PC-9 (cell line): ENCODE measurements around the gene MRPL41. TPM values are rescaled to one million over a fixed set of nuclear protein-coding genes. Genes with fewer than 3 reads are reported as not detected.
"Not testable (repeated sequence)": the region's sequence is repeated elsewhere in the genome, so short reads cannot be mapped to it uniquely, and the experiment has no call there.

Source experiments
- BruUV-seq: library from RNA; stranded (reverse); fragments of 400-500 nt; replicated peaks from 2 replicates; lab custom pipeline; 2021; lab: Mats Ljungman, UMichigan
- CTCF ChIA-PET: fragments of 300-600 bp; sonication (Branson Sonifier 250); formaldehyde crosslinking; loops from one replicate; lab custom pipeline; 2022; ENCODE audit warnings: antibody characterized with exemption; lab: Charles Lee
- POLR2A ChIA-PET: fragments of 300-600 bp; sonication (Branson Sonifier 250); formaldehyde crosslinking; loops from one replicate; lab custom pipeline; 2022; ENCODE audit warnings: antibody characterized with exemption; ENCODE audit not compliant: unreplicated experiment; lab: Charles Lee
- DNase-seq, 2 experiments: peaks; one replicate each; pipeline versions ENCODE4 v3.0.0 to v3.0.0-alpha.2; 2015 to 2022; ENCODE audit warnings: mixed read lengths in 1 of 2
- H2AFZ ChIP-seq: fragments of 200-600 bp; sonication (generic); 2 replicates; pipeline ENCODE4 v1.8.1; 2017; ENCODE audit warnings: antibody characterized with exemption
- H3F3A ChIP-seq: fragments of 200-600 bp; sonication (generic); 2 replicates; pipeline ENCODE4 v1.8.1; 2017; ENCODE audit warnings: antibody characterized with exemption, mild to moderate bottlenecking, low read depth; ENCODE audit not compliant: insufficient read depth
- H3K27ac ChIP-seq: fragments of 200-600 bp; sonication (generic); 2 replicates; pipeline ENCODE4 v1.6.1; 2016; ENCODE audit warnings: mixed run types
- H3K27me3 ChIP-seq: fragments of 200-600 bp; sonication (generic); 2 replicates; pipeline ENCODE4 v1.6.1; 2016; ENCODE audit warnings: low read depth, mixed run types; ENCODE audit not compliant: insufficient read depth
- H3K36me3 ChIP-seq: fragments of 200-600 bp; sonication (generic); 2 replicates; pipeline ENCODE4 v1.6.1; 2016; ENCODE audit warnings: low read depth, mixed run types
- H3K4me1 ChIP-seq: fragments of 200-600 bp; sonication (generic); replicated peaks from 2 replicates; pipeline ENCODE4 v1.6.1; 2016; ENCODE audit warnings: mixed run types; ENCODE audit not compliant: insufficient read depth
- H3K4me2 ChIP-seq: fragments of 200-600 bp; sonication (generic); 2 replicates; pipeline ENCODE4 v1.6.1; 2017; ENCODE audit warnings: mixed run types
- H3K4me3 ChIP-seq: fragments of 200-600 bp; sonication (generic); 2 replicates; pipeline ENCODE4 v1.6.1; 2016; ENCODE audit warnings: mixed run types
- H3K79me2 ChIP-seq: fragments of 200-600 bp; sonication (generic); 2 replicates; pipeline ENCODE4 v1.6.1; 2017; ENCODE audit warnings: low read depth, mixed run types
- H3K9me2 ChIP-seq: fragments of 200-600 bp; sonication (generic); 2 replicates; pipeline ENCODE4 v1.8.1; 2017; ENCODE audit warnings: mild to moderate bottlenecking; ENCODE audit not compliant: insufficient read depth
- H3K9me3 ChIP-seq: fragments of 200-600 bp; sonication (generic); 2 replicates; pipeline ENCODE4 v1.8.1; 2016; ENCODE audit warnings: low read depth; ENCODE audit not compliant: insufficient read depth
- H4K20me1 ChIP-seq: fragments of 200-600 bp; sonication (generic); 2 replicates; pipeline ENCODE4 v1.8.1; 2017; ENCODE audit not compliant: insufficient read depth
- EZH2 ChIP-seq: fragments of 200-600 bp; sonication (generic); IDR thresholded peaks from 2 replicates; pipeline ENCODE4 v1.8.0; 2017; ENCODE audit warnings: antibody characterized with exemption, low read depth
- intact Hi-C: fragments of 100-400 bp; cut with micrococcal nuclease; formaldehyde crosslinking; loops from one replicate; pipeline ENCODE4 v1.10.0; 2022; ENCODE audit not compliant: unreplicated experiment
- total RNA-seq: library from RNA; stranded (reverse); gene quantifications from 2 replicates; pipeline ENCODE4 v1.2.3, GENCODE V29; 2021
- TF ChIP-seq, protein P1 (sequence below): fragments of 200-600 bp; sonication (generic); conservative IDR thresholded peaks from 2 replicates; pipeline ENCODE4 v1.6.1; 2017; ENCODE audit warnings: mixed run types, antibody characterized with exemption, mild to moderate bottlenecking, moderate library complexity

MRPL41 gene
- total RNA-seq, 1 experiment from 2014 or later, result 54.5 TPM

DNA sequence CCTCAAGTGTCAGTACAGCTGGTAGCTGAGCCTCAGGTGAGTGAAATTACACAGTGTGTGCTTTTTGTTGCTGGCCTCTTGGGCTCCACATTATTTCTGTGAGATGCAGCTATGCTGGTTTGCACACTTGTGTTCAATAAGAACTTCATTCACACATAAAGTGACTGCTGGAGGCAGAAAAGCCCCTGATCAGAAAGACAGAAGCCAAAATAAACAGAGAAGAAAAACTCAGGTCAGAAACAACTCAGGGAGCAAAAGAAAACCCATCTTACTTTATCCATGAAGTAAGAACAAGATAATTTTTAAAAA, 16.6 kb upstream of the MRPL41 start:
- intact Hi-C loops, result no loop called here
- H3K9me3 ChIP-seq, result no peaks in the 10 kb centered on the region
- no TSS peak for BruUV-seq
- no peaks in the 10 kb centered on the region for H3K36me3 ChIP-seq
- H3K9me2 ChIP-seq, result no peaks in the 10 kb centered on the region
- H4K20me1 ChIP-seq, result no peaks in the 10 kb centered on the region
- H3K4me1 ChIP-seq, result peaks cover 4% of the 10 kb centered on the region
- TF ChIP-seq EZH2, result no peak
- TF ChIP-seq, protein P1, sequence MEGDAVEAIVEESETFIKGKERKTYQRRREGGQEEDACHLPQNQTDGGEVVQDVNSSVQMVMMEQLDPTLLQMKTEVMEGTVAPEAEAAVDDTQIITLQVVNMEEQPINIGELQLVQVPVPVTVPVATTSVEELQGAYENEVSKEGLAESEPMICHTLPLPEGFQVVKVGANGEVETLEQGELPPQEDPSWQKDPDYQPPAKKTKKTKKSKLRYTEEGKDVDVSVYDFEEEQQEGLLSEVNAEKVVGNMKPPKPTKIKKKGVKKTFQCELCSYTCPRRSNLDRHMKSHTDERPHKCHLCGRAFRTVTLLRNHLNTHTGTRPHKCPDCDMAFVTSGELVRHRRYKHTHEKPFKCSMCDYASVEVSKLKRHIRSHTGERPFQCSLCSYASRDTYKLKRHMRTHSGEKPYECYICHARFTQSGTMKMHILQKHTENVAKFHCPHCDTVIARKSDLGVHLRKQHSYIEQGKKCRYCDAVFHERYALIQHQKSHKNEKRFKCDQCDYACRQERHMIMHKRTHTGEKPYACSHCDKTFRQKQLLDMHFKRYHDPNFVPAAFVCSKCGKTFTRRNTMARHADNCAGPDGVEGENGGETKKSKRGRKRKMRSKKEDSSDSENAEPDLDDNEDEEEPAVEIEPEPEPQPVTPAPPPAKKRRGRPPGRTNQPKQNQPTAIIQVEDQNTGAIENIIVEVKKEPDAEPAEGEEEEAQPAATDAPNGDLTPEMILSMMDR, result no peak
- H3K79me2 ChIP-seq, result no peaks in the 10 kb centered on the region
- no peaks in the 10 kb centered on the region for H3K27me3 ChIP-seq
- H3K4me3 ChIP-seq, result no peak overlapping the region
- H2AFZ ChIP-seq, result peak overlapping the region; percentile 72; the same call in 1 of the 2 replicates
- H3K27ac ChIP-seq, result no peak overlapping the region
- peaks cover 4% of the 10 kb centered on the region; the same call in 1 of the 2 replicates for H3F3A ChIP-seq
- ChIA-PET POLR2A (interaction anchor here (0.5 to 0.8 kb wide), 4 partner anchors 62 to 1426 kb away, joined by 3 to 5 read pairs (median 4); partner anchors contain the start of gene ENTPD8), CTCF (interaction anchor here (0.6 to 1.0 kb wide), 8 partner anchors 21 to 748 kb away, joined by 3 to 5 read pairs (median 4); partner anchors contain the start of gene MAN1B1)
- DNase-seq, result no peak
- no peak overlapping the region for H3K4me2 ChIP-seq

DNA sequence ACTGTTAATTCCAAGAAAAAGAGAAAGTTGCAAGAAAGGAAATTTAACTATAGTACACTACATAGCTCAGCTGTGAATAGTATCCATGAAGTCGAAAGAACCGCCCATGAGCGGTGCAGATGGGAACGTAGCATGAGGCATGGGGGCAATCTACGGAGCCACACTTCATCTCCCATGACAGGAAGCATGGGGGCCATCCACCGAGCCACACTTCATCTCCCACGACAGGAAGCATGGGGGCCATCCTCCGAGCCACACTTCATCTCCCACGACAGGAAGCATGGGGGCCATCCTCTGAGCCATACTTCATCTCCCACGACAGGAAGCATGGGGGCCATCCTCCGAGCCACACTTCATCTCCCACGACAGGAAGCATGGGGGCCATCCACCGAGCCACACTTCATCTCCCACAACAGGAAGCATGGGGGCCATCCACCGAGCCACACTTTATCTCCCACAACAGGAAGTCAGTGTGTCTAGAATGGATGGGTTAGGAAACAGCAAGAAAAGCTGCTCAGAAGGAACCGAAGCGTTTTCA, 15.0 kb upstream of the MRPL41 start:
- H3K9me2 ChIP-seq, DNase-seq, H4K20me1 ChIP-seq, intact Hi-C loops, H3K27me3 ChIP-seq, H3K9me3 ChIP-seq, CTCF ChIA-PET, H3K27ac ChIP-seq, H3K4me1 ChIP-seq, H3K4me3 ChIP-seq, H3F3A ChIP-seq, H3K79me2 ChIP-seq, H3K36me3 ChIP-seq, BruUV-seq, H3K4me2 ChIP-seq, H2AFZ ChIP-seq: not testable (repeated sequence)
- POLR2A ChIA-PET, result interaction anchor here (0.7 kb wide), 1 partner anchor 296 kb away, joined by 7 read pairs; no protein-coding TSS in a partner anchor

GRCh38 chr9:137538058-137538457, 13.6 kb upstream of the MRPL41 start:
- Histone ChIP-seq H2AFZ (no peak overlapping the region), H4K20me1 (no peaks in the 10 kb centered on the region), H3K4me2 (no peak overlapping the region), H3K36me3 (no peaks in the 10 kb centered on the region), H3K4me1 (peaks cover 4% of the 10 kb centered on the region), H3K27ac (no peak overlapping the region), H3K27me3 (peaks cover 16% of the 10 kb centered on the region; the same call in 1 of the 2 replicates), H3F3A (peaks cover 4% of the 10 kb centered on the region; the same call in 1 of the 2 replicates), H3K4me3 (no peak overlapping the region), H3K9me2 (no peaks in the 10 kb centered on the region), H3K9me3 (no peaks in the 10 kb centered on the region), H3K79me2 (no peaks in the 10 kb centered on the region)
- intact Hi-C loops, result no loop called here
- no peak for DNase-seq
- TF ChIP-seq EZH2, result no peak
- TF ChIP-seq, protein P1, result no peak
- ChIA-PET CTCF (interaction anchor here (0.6 kb wide), 1 partner anchor 12 kb away, joined by 9 read pairs; no protein-coding TSS in a partner anchor), POLR2A (no interaction called here)
- BruUV-seq, result no TSS peak
